ENCODE results near the gene ARHGAP30. TPM values are rescaled to one million over a fixed set of nuclear protein-coding genes. Genes with fewer than 3 reads are reported as not detected.
"Not testable (repeated sequence)": the region's sequence is repeated elsewhere in the genome, so short reads cannot be mapped to it uniquely, and the experiment has no call there.

The ARHGAP30 gene
- polyA plus RNA-seq, 1 experiment, result not detected

DNA sequence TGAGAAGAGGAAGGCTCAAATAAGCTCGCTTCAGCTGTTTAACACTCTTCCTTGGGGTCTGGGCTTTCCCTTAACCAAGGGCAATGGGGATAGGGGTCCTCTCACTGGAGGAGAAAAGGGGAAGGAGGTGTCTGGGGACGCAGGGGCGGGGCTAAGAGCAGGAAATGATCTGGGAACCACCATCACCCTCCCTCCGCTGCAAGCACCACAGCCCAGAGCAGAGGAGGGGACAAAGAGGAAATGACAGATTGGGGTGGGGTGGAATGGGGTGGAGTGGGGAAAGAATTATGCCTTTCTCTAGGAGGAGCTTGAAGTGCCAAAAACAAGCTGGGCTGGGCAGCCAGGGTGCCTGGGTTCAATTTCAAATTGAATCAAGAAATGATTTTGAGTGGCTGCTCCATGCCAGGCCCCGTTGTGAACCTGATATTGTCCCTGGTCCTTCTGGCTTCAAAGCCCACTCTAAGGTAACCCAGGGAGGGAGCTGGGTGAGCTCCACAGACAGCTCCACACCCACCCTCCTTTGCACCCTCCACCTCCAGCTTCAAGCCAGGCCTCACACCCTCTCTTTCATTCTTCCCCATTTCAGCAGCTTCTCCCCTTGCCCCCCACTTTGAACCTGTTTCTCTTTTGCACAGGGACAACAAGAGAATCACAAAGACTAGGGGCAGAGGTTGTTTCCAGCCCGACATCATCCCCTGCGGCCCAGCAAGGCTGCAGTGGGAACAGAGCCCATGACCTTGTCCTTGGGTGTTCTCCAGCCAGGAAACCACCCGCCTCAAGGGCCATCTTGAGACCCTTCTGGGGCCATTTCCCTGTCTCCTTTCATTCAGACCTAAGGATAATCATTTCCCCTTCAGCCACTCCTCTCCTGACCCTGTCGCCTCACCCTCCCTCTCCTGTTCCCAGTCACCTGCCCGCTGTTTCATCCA lies 1.1 kb downstream of the ARHGAP30 start:
- TF ChIP-seq, protein P1, sequence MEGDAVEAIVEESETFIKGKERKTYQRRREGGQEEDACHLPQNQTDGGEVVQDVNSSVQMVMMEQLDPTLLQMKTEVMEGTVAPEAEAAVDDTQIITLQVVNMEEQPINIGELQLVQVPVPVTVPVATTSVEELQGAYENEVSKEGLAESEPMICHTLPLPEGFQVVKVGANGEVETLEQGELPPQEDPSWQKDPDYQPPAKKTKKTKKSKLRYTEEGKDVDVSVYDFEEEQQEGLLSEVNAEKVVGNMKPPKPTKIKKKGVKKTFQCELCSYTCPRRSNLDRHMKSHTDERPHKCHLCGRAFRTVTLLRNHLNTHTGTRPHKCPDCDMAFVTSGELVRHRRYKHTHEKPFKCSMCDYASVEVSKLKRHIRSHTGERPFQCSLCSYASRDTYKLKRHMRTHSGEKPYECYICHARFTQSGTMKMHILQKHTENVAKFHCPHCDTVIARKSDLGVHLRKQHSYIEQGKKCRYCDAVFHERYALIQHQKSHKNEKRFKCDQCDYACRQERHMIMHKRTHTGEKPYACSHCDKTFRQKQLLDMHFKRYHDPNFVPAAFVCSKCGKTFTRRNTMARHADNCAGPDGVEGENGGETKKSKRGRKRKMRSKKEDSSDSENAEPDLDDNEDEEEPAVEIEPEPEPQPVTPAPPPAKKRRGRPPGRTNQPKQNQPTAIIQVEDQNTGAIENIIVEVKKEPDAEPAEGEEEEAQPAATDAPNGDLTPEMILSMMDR (IDR thresholded peaks at IDR 0.05; ENCODE audit: low read depth, low read length), result no peak
- POLR2A ChIA-PET, result no interaction called here
- Histone ChIP-seq H3K4me3 (ENCODE audit: low read depth, low read length) (no peak overlapping the region), H3K27me3 (ENCODE audit: control insufficient read depth, insufficient read depth, low read length) (peaks cover 11% of the 10 kb centered on the region), H3K27ac (ENCODE audit: low read depth, low read length) (no peak overlapping the region), H3K9me3 (ENCODE audit: control insufficient read depth, insufficient read depth, low read length) (peaks cover 3% of the 10 kb centered on the region; the same call in 1 of the 2 replicates)
- DNase-seq (ENCODE audit: low read depth, low spot score), result no peak
- CTCF ChIA-PET, result interaction anchor here (1.4 to 4.4 kb wide), 2 partner anchors 29 to 77 kb away, joined by 3 to 35 read pairs; partner anchors contain the start of gene KLHDC9

- TF ChIP-seq, protein P1 (IDR thresholded peaks at IDR 0.05; ENCODE audit: low read depth, low read length), result no peak
- DNase-seq (ENCODE audit: low read depth, low spot score), result no peak
- Histone ChIP-seq H3K4me3 (ENCODE audit: low read depth, low read length) (no peak overlapping the region), H3K9me3 (ENCODE audit: control insufficient read depth, insufficient read depth, low read length) (peaks cover 3% of the 10 kb centered on the region; the same call in 1 of the 2 replicates), H3K27ac (ENCODE audit: low read depth, low read length) (no peak overlapping the region), H3K27me3 (ENCODE audit: control insufficient read depth, insufficient read depth, low read length) (peaks cover 15% of the 10 kb centered on the region)
- ChIA-PET POLR2A (no interaction called here), CTCF (interaction anchor here (1.0 kb wide), 1 partner anchor 30 kb away, joined by 3 read pairs; no protein-coding TSS in a partner anchor)
Measured at GRCh38 chr1:161066694-161067093, 3.0 kb downstream of the ARHGAP30 start.

- H3K27me3 ChIP-seq (ENCODE audit: control insufficient read depth, insufficient read depth, low read length), result peaks cover 15% of the 10 kb centered on the region
- CTCF ChIA-PET; H3K9me3 ChIP-seq (ENCODE audit: control insufficient read depth, insufficient read depth, low read length); DNase-seq (ENCODE audit: low read depth, low spot score); H3K4me3 ChIP-seq (ENCODE audit: low read depth, low read length); POLR2A ChIA-PET; H3K27ac ChIP-seq (ENCODE audit: low read depth, low read length): not testable (repeated sequence)
Measured at GRCh38 chr1:161065681-161066080, 4.0 kb downstream of the ARHGAP30 start.

- H3K27ac ChIP-seq (ENCODE audit: low read depth, low read length); H3K9me3 ChIP-seq (ENCODE audit: control insufficient read depth, insufficient read depth, low read length); CTCF ChIA-PET; POLR2A ChIA-PET; DNase-seq (ENCODE audit: low read depth, low spot score); H3K4me3 ChIP-seq (ENCODE audit: low read depth, low read length): not testable (repeated sequence)
- peaks cover 15% of the 10 kb centered on the region for H3K27me3 ChIP-seq (ENCODE audit: control insufficient read depth, insufficient read depth, low read length)
Measured at GRCh38 chr1:161063936-161064335, 5.8 kb downstream of the ARHGAP30 start.

- Histone ChIP-seq H3K27me3 (ENCODE audit: control insufficient read depth, insufficient read depth, low read length) (peaks cover 11% of the 10 kb centered on the region), H3K9me3 (ENCODE audit: control insufficient read depth, insufficient read depth, low read length) (no peaks in the 10 kb centered on the region), H3K4me3 (ENCODE audit: low read depth, low read length) (no peak overlapping the region), H3K27ac (ENCODE audit: low read depth, low read length) (no peak overlapping the region)
- TF ChIP-seq, protein P1 (IDR thresholded peaks at IDR 0.05; ENCODE audit: low read depth, low read length), result no peak
- no peak for DNase-seq (ENCODE audit: low read depth, low spot score)
- POLR2A ChIA-PET, result no interaction called here
- CTCF ChIA-PET, result interaction anchor here (1.0 to 1.1 kb wide), 2 partner anchors 10 to 40 kb away, joined by 3 to 4 read pairs; no protein-coding TSS in a partner anchor
Measured at GRCh38 chr1:161061419-161061818, 8.3 kb downstream of the ARHGAP30 start.

DNA sequence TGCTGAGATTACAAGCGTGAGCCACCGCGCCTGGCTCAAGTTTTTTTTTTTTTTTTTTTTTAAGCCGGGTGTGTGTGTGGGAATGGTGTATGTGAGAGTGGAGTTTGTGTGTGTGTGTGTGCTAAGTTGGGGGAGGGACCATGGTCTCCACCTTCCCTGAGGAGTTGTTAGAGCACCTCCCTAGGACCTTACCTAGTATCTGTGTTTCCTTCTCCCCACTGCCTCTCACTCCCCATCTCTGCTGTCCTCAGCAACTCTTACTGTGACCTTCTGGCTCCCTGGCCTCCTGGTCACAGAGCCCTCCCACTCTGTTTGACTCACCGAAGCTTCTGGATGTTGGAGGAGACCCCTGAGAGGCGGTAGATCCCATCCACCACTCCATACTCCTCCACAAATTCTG lies 10.4 kb downstream of the ARHGAP30 start:
- CTCF ChIA-PET, result no interaction called here
- Histone ChIP-seq H3K9me3 (ENCODE audit: control insufficient read depth, insufficient read depth, low read length) (no peaks in the 10 kb centered on the region), H3K27me3 (ENCODE audit: control insufficient read depth, insufficient read depth, low read length) (peaks cover 5% of the 10 kb centered on the region), H3K27ac (ENCODE audit: low read depth, low read length) (no peak overlapping the region), H3K4me3 (ENCODE audit: low read depth, low read length) (no peak overlapping the region)
- no peak for DNase-seq (ENCODE audit: low read depth, low spot score)
- TF ChIP-seq, protein P1 (IDR thresholded peaks at IDR 0.05; ENCODE audit: low read depth, low read length), result no peak
- POLR2A ChIA-PET, result no interaction called here
